Stimulated activated CD8-positive, alpha-beta memory T cell treated with anti-CD3 and anti-CD28 coated beads, Interleukin-7, amount 100 ng/mL, for 1 hour (primary cell): ENCODE results near the gene ITGB3.
A peak's percentile ranks its signal among the peaks of the same experiment; 100 is the strongest.
"Not testable (repeated sequence)": the region's sequence is repeated elsewhere in the genome, so short reads cannot be mapped to it uniquely, and the experiment has no call there.

Experiments used
- DNase-seq, 2 donors: peaks; one replicate each; pipeline ENCODE4 v3.0.0-alpha.2; 2020; ENCODE audit warnings: low read depth in 2 of 2

The ITGB3 gene

GRCh38 chr17:47223007-47223406 is 30.6 kb upstream of the ITGB3 start:
- DNase-seq: no peak

GRCh38 chr17:47223460-47223859 is 30.2 kb upstream of the ITGB3 start:
- DNase-seq: no peak

- DNase-seq: not testable (repeated sequence)
Measured at GRCh38 chr17:47224077-47224476, 29.6 kb upstream of the ITGB3 start.

GRCh38 chr17:47224966-47225365 is 28.7 kb upstream of the ITGB3 start:
- DNase-seq: no peak

GRCh38 chr17:47225436-47225858 is 28.2 kb upstream of the ITGB3 start:
- no peak for DNase-seq

- DNase-seq: no peak
Measured at GRCh38 chr17:47225911-47226688, 27.5 kb upstream of the ITGB3 start.

GRCh38 chr17:47227862-47228261 is 25.8 kb upstream of the ITGB3 start:
- no peak for DNase-seq

GRCh38 chr17:47229535-47230443 is 23.8 kb upstream of the ITGB3 start:
- DNase-seq: peak; percentile 24 to 58

GRCh38 chr17:47230864-47231263 is 22.8 kb upstream of the ITGB3 start:
- no peak for DNase-seq

- no peak for DNase-seq
Measured at GRCh38 chr17:47231334-47231733, 22.3 kb upstream of the ITGB3 start.

- DNase-seq: no peak
Measured at GRCh38 chr17:47231866-47232265, 21.8 kb upstream of the ITGB3 start.

- DNase-seq: no peak
Measured at GRCh38 chr17:47232465-47232864, 21.2 kb upstream of the ITGB3 start.

GRCh38 chr17:47235506-47235905 is 18.1 kb upstream of the ITGB3 start:
- no peak for DNase-seq

GRCh38 chr17:47235923-47236322 is 17.7 kb upstream of the ITGB3 start:
- DNase-seq: no peak

- DNase-seq: no peak
Measured at GRCh38 chr17:47237841-47238240, 15.8 kb upstream of the ITGB3 start.

- no peak for DNase-seq
Measured at GRCh38 chr17:47238321-47239010, 15.2 kb upstream of the ITGB3 start.

- DNase-seq: no peak
Measured at GRCh38 chr17:47239619-47239966, 14.0 kb upstream of the ITGB3 start.

GRCh38 chr17:47239967-47240651 is 13.5 kb upstream of the ITGB3 start:
- DNase-seq: no peak

- no peak for DNase-seq
Measured at GRCh38 chr17:47240806-47241205, 12.8 kb upstream of the ITGB3 start.

GRCh38 chr17:47242648-47243047 is 11.0 kb upstream of the ITGB3 start:
- DNase-seq: no peak

- DNase-seq: no peak
Measured at GRCh38 chr17:47243737-47244598, 9.7 kb upstream of the ITGB3 start.
